HT-29 (cell line): ENCODE data around the gene ASS1. TPM values are rescaled to one million over a fixed set of nuclear protein-coding genes. Genes with fewer than 3 reads are reported as not detected.

Experiments
- DNase-seq: peaks from one replicate; pipeline ENCODE4 v3.0.0-alpha.2; 2015; ENCODE audit warnings: low spot score
- total RNA-seq: library from RNA; depleted of rRNA; stranded (reverse); fragments of >200 nt; shearing (Covaris generic); gene quantifications from 2 replicates; pipeline ENCODE4 v1.2.3, GENCODE V29; 2014

The ASS1 gene
- total RNA-seq, 1 experiment from 2014 or later, result 33.5 TPM

DNA sequence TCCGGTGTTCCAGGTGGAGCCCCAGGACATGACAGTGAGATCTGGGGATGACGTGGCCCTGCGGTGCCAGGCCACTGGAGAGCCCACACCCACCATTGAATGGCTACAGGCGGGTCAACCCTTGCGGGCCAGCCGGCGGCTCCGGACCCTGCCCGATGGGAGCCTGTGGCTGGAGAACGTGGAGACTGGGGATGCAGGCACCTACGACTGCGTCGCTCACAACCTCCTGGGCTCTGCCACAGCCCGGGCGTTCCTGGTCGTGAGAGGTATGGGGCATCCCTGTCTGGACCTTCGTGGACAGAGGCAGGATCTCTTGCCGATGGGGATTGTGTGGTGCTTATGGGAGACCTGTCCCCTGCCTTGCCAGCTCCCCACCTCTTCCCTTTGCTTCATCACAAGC is 26.0 kb upstream of the ASS1 start:
- no peak for DNase-seq

DNA sequence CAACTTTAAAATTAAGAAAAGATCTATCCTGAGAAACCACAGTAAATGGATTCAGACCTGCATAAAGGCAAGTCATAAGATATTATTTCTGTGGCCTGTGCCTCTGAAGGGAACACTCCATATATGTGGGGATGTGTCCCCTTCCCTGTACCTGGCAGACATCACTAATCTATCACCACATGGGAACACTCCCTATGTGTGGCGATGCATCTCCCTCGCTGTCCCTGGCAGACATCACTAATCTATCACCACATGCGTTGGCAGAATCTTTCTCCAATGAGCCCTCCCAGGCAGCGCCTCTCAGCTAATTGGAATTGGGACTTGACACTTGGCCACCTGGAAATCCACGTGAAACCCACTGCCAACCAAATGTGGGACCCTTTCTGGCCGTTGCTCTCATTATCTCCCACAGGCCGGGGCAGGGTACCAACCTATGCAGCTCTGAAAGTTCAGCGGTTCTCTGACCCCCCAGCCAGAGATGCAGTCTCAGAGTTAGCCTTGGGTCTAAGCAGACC is 25.2 kb upstream of the ASS1 start:
- DNase-seq, result no peak

- no peak for DNase-seq
Observed at GRCh38 chr9:130421154-130421801, 23.5 kb upstream of the ASS1 start.

- DNase-seq, result no peak
Observed at GRCh38 chr9:130421802-130422276, 22.9 kb upstream of the ASS1 start.

DNA sequence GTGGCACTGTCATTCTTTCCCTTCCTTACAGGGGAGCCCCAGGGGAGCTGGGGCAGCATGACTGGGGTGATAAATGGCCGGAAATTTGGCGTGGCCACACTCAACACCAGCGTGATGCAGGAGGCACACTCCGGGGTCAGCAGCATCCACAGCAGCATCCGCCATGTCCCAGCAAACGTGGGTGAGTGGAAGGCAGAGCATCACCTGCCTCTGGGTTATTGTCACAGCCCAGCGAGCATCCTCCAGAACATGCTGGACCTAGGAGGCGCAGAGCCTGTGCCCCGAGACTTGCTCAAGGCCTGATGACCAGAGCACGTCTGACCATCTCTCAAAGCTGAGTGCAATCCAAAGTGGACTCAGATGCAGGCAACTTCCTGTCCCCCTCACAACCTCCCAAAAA is 22.2 kb upstream of the ASS1 start:
- no peak for DNase-seq

GRCh38 chr9:130423272-130423671 is 21.5 kb upstream of the ASS1 start:
- no peak for DNase-seq

- DNase-seq, result no peak
Observed at GRCh38 chr9:130424595-130425454, 19.9 kb upstream of the ASS1 start.

- no peak for DNase-seq
Observed at GRCh38 chr9:130425741-130426466, 18.9 kb upstream of the ASS1 start.

GRCh38 chr9:130426467-130426773 is 18.3 kb upstream of the ASS1 start:
- no peak for DNase-seq

DNA sequence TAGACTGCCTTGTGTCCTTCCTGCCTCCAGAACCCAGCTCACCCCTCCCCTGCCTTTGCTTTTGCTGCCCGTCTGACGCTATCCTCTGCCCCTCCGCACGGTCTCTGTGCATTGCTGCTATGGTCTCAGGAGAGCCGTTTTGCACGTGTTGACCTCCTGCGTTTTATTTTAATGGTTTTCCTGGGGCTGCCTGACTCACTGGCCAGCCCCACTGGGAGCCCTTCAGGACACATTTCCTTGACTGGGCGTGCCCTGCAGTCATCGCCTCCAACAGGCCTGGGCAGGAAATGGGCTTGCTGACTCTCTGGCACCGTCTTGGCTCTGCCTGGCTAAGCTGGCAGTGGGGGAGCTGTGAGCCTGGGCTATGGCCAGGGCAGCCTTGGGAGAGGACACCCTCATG is 17.9 kb upstream of the ASS1 start:
- no peak for DNase-seq

DNA sequence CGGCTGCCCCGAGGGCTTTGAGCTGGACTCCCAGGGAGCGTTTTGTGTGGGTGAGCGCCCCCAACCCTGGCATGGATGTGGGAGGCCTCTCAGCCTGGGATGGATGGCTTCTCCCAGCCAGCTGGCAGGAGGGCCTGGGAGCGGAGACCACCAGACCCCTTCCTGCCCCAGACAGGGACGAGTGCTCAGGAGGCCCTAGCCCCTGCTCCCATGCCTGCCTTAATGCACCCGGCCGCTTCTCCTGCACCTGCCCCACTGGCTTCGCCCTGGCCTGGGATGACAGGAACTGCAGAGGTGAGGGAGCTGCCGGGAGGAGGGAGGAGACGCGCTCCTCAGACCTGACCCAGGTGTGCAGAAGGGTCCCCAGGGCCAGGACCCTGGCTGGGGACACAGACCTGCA is 17.4 kb upstream of the ASS1 start:
- DNase-seq, result no peak

- DNase-seq, result no peak
Observed at GRCh38 chr9:130428086-130428665, 16.6 kb upstream of the ASS1 start.

GRCh38 chr9:130429381-130429780 is 15.4 kb upstream of the ASS1 start:
- DNase-seq, result no peak

GRCh38 chr9:130429831-130430230 is 14.9 kb upstream of the ASS1 start:
- DNase-seq, result no peak

DNA sequence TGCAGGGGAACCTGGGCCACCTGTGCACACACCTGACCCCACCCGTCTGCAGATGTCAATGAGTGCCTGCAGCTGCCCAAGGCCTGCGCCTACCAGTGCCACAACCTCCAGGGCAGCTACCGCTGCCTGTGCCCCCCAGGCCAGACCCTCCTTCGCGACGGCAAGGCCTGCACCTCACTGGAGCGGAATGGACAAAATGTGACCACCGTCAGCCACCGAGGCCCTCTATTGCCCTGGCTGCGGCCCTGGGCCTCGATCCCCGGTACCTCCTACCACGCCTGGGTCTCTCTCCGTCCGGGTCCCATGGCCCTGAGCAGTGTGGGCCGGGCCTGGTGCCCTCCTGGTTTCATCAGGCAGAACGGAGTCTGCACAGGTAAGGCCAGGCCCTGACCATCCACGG is 14.5 kb upstream of the ASS1 start:
- DNase-seq, result no peak

GRCh38 chr9:130430734-130431535 is 13.8 kb upstream of the ASS1 start:
- DNase-seq, result no peak

DNA sequence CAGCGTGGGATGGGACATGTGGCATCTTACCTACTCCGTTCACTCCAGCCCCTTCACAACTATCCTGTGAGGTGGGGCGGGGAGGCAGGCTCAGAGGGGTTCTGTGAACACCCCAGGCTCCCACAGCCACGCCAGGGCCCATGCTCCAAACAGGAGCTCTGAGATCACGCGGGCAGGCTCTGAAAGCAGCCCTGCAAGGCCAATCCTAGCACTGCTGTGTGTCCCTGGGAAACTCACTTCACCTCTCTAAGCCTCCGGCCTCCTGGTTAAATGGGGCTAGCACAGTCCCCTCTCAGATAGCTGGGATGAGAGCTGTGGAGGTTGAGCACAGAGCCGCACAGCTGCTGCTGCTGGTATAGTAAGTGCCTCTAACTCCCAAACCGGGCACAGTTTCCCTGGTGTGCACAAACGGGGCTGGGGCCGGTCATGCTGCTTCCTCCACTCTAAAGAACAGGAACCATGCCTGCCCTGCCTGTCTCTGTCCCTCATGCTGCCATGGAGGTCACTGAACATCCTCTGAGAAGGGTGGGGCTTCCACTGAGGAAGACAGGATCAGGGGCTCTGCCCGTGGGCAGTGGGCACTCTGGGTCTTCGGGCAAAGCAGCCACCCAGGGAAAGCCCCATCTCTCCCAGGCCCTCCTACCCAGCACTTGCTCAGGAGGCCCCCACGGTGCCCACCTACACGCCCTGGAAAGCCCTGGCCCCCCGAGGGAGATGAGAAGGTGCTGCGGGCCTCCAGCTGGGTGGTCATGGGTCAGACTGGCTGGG is 13.0 kb upstream of the ASS1 start:
- no peak for DNase-seq

GRCh38 chr9:130432362-130432761 is 12.4 kb upstream of the ASS1 start:
- DNase-seq, result no peak

GRCh38 chr9:130432796-130433167 is 12.0 kb upstream of the ASS1 start:
- no peak for DNase-seq

GRCh38 chr9:130433168-130433946 is 11.4 kb upstream of the ASS1 start:
- DNase-seq, result no peak
